Neural crest cell (in vitro differentiated cells): ENCODE results near the gene MILR1. TPM values are rescaled to one million over a fixed set of nuclear protein-coding genes. Genes with fewer than 3 reads are reported as not detected.
"Not testable (repeated sequence)": the region's sequence is repeated elsewhere in the genome, so short reads cannot be mapped to it uniquely, and the experiment has no call there.

Experiments used
- DNase-seq: peaks from one replicate; pipeline ENCODE4 v3.0.0; 2021; ENCODE audit warnings: low read depth, mixed read lengths, low spot score
- H3K27ac Mint-ChIP-seq: one replicate; pipeline ENCODE4 v1.8.0; 2021; ENCODE audit warnings: mild to moderate bottlenecking, mixed read lengths; ENCODE audit not compliant: unreplicated experiment
- H3K27me3 Mint-ChIP-seq: 2 replicates; pipeline ENCODE4 v1.8.0; 2021; ENCODE audit warnings: low read depth, mild to moderate bottlenecking, mixed read lengths
- H3K36me3 Mint-ChIP-seq: 2 replicates; pipeline ENCODE4 v1.8.0; 2021; ENCODE audit warnings: low read depth, mild to moderate bottlenecking, mixed read lengths
- H3K4me1 Mint-ChIP-seq: 2 replicates; pipeline ENCODE4 v1.8.0; 2021; ENCODE audit warnings: mixed read lengths
- H3K4me3 Mint-ChIP-seq: one replicate; pipeline ENCODE4 v1.8.0; 2021; ENCODE audit warnings: mild to moderate bottlenecking, mixed read lengths
- H3K9me3 Mint-ChIP-seq: 2 replicates; pipeline ENCODE4 v1.8.0; 2021; ENCODE audit warnings: mixed read lengths
- CTCF ChIP-seq: fragments of 200-600 bp; sonication (generic); conservative IDR thresholded peaks from 2 replicates; pipeline ENCODE4 v1.5.0; 2021; ENCODE audit warnings: antibody characterized with exemption, mild to moderate bottlenecking
- total RNA-seq: library from RNA; stranded (reverse); gene quantifications from 2 replicates; pipeline ENCODE4 v1.2.1, GENCODE V29; 2021

Gene MILR1
- total RNA-seq, 1 donor from 2014 or later: not detected

- no peak overlapping the region for H3K27ac Mint-ChIP-seq
- TF ChIP-seq CTCF: no peak
- H3K9me3 Mint-ChIP-seq: peaks cover 15% of the 10 kb centered on the region
- H3K4me3 Mint-ChIP-seq: no peak overlapping the region
- H3K4me1 Mint-ChIP-seq: no peaks in the 10 kb centered on the region
- H3K27me3 Mint-ChIP-seq: no peaks in the 10 kb centered on the region
- H3K36me3 Mint-ChIP-seq: peaks cover 14% of the 10 kb centered on the region
- no peak for DNase-seq
Measured at GRCh38 chr17:64437944-64438525, 10.9 kb upstream of the MILR1 start.

- not testable (repeated sequence) for DNase-seq, H3K4me1 Mint-ChIP-seq, H3K4me3 Mint-ChIP-seq, H3K27ac Mint-ChIP-seq, H3K27me3 Mint-ChIP-seq
- peaks cover 12% of the 10 kb centered on the region for H3K36me3 Mint-ChIP-seq
- peaks cover 13% of the 10 kb centered on the region for H3K9me3 Mint-ChIP-seq
Measured at GRCh38 chr17:64439521-64439920, 9.4 kb upstream of the MILR1 start.

DNA sequence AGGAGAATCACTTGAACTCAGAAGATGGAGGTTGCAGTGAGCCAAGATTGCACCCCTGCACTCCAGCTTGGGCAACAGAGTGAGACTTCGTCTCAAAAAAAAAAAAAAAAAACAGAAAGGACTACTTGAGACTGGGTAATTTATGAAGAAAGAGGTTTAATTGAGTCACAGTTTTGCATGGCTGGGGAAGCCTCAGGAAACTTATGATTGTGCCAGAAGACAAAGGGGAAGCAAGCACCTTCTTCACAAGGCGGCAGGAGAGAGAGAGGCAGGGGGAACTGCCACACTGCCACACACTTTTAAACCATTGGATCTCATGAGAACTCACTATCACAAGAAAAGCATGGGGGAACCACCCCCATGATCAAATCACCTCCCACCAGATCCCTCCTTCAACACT, 9.0 kb upstream of the MILR1 start:
- no peak for DNase-seq
- Mint-ChIP-seq H3K4me3 (no peak overlapping the region), H3K27ac (no peak overlapping the region), H3K27me3 (no peaks in the 10 kb centered on the region), H3K36me3 (peaks cover 12% of the 10 kb centered on the region), H3K9me3 (peaks cover 13% of the 10 kb centered on the region), H3K4me1 (no peaks in the 10 kb centered on the region)
- TF ChIP-seq CTCF: no peak

DNA sequence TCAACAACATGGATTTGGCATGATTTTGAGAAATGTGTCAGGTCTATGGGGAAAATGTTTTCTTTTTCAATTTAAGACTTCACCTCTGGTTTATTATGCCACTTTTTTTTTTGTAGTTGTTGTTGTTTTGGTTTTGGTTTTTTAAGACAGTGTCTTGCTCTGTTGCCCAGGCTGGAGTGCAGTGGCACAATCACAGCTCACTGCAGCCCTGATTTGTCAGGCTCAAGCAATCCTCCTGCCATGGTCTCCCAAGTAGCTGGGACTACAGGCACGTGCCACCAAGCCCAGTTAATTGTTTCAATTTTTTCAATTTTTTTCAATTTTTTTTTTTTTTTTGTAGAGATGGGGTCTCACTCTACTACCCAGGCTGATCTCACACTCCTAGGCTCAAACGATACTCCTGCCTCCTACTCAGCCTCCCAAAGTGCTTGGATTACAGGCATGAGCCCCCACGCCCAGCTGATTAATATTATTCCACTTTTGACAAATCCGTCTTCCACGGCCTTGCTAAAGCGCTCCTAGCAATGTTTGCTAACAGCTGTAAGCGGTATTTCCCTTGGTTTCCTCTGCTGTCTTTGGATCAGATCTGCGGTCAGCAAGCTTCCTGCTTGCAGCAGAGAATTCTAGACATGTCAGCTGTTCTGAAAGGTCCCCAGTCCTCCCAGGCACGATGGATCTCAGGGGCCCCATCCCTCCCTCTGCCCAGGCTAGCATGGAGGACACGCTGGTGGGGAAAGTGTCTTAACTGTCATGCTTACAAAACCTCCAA, 7.0 kb upstream of the MILR1 start:
- no peak for DNase-seq
- peaks cover 11% of the 10 kb centered on the region for H3K36me3 Mint-ChIP-seq
- H3K27ac Mint-ChIP-seq: no peak overlapping the region
- no peaks in the 10 kb centered on the region for H3K27me3 Mint-ChIP-seq
- peaks cover 9% of the 10 kb centered on the region for H3K9me3 Mint-ChIP-seq
- no peaks in the 10 kb centered on the region for H3K4me1 Mint-ChIP-seq
- TF ChIP-seq CTCF: no peak
- H3K4me3 Mint-ChIP-seq: no peak overlapping the region

- H3K36me3 Mint-ChIP-seq: peaks cover 9% of the 10 kb centered on the region
- peaks cover 5% of the 10 kb centered on the region for H3K9me3 Mint-ChIP-seq
- H3K4me1 Mint-ChIP-seq: no peaks in the 10 kb centered on the region
- no peak overlapping the region for H3K4me3 Mint-ChIP-seq
- TF ChIP-seq CTCF: no peak
- H3K27ac Mint-ChIP-seq: no peak overlapping the region
- H3K27me3 Mint-ChIP-seq: no peaks in the 10 kb centered on the region
- no peak for DNase-seq
Measured at GRCh38 chr17:64442541-64442971, 6.4 kb upstream of the MILR1 start.

DNA sequence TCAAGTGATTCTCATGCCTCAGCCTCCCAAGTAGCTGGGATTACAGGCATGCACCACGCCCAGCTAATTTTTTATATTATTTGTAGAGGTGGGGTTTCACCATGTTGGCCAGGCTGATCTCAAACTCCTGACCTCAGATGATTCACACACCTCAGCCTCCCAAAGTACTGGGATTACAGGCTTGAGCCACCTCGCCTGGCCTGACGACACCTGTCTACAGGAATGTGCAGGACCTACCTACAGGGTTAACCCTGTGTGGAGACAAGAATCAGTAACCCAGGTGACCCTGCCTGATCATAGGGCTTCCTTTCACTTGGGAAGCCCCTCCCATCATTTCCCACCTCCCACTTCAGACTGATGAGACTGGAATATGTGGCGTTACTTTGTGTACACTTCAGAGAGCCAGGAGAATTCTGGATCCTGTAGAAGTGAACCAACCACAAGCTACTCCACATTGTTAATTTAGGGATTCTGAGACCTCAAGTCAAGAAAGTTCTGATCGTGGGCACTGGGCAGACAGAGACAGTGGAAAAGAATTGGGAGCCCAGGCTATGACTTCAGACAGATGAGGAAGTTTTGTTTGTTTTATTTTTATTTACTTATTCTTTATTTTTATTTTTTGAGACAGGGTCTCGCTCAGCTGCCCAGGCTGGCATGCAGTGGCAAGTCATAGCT, 5.7 kb upstream of the MILR1 start:
- Mint-ChIP-seq H3K36me3 (peaks cover 9% of the 10 kb centered on the region), H3K27ac (no peak overlapping the region), H3K27me3 (no peaks in the 10 kb centered on the region), H3K9me3 (peaks cover 5% of the 10 kb centered on the region), H3K4me3 (no peak overlapping the region), H3K4me1 (no peaks in the 10 kb centered on the region)
- TF ChIP-seq CTCF: no peak
- DNase-seq: no peak
